HG03575 (cell line): Measurements from ENCODE around the gene ASL.
"Not testable (repeated sequence)": the region's sequence is repeated elsewhere in the genome, so short reads cannot be mapped to it uniquely, and the experiment has no call there.

Experiments
- ATAC-seq: cut with Tn5 transposase; IDR thresholded peaks from one replicate; pipeline ENCODE4 v1.9.1; 2021; ENCODE audit not compliant: unreplicated experiment, insufficient number of reproducible peaks, low FRiP score; ENCODE audit errors: extremely low read depth

The ASL gene

GRCh38 chr7:66114743-66115649 is 39.4 kb downstream of the ASL start, which contains the start of gene CRCP:
Gene CRCP (plus strand): TSS chr7:66114847. CDS start chr7:66114963, 116 bp downstream.
- ATAC-seq, result peak; percentile 35

- ATAC-seq, result not testable (repeated sequence)
Measured at GRCh38 chr7:66116680-66117420, 41.2 kb downstream of the ASL start.

- no peak for ATAC-seq
Measured at GRCh38 chr7:66118603-66119002, 43.0 kb downstream of the ASL start.

GRCh38 chr7:66119245-66119850 is 43.7 kb downstream of the ASL start:
- ATAC-seq, result no peak

- no peak for ATAC-seq
Measured at GRCh38 chr7:66123175-66123528, 47.5 kb downstream of the ASL start.

GRCh38 chr7:66124569-66124861 is 48.9 kb downstream of the ASL start:
- not testable (repeated sequence) for ATAC-seq

GRCh38 chr7:66125052-66125694 is 49.6 kb downstream of the ASL start:
- no peak for ATAC-seq

- ATAC-seq, result not testable (repeated sequence)
Measured at GRCh38 chr7:66125781-66126352, 50.2 kb downstream of the ASL start.

- ATAC-seq, result not testable (repeated sequence)
Measured at GRCh38 chr7:66127172-66127571, 51.6 kb downstream of the ASL start.

GRCh38 chr7:66138994-66139752 is 63.6 kb downstream of the ASL start:
- no peak for ATAC-seq

- no peak for ATAC-seq
Measured at GRCh38 chr7:66140924-66141323, 65.3 kb downstream of the ASL start.

GRCh38 chr7:66142334-66142733 is 66.7 kb downstream of the ASL start:
- no peak for ATAC-seq

- ATAC-seq, result no peak
Measured at GRCh38 chr7:66142996-66143395, 67.4 kb downstream of the ASL start.
